ENCODE data around the gene ARID3B. TPM values are rescaled to one million over a fixed set of nuclear protein-coding genes. Genes with fewer than 3 reads are reported as not detected.

Gene ARID3B
- total RNA-seq, 1 experiment from 2014 or later = 12.7 TPM

GRCh38 chr15:74643665-74644204 lies 102.7 kb downstream of the ARID3B start:
- POLR2A ChIA-PET = no interaction called here
- no peak overlapping the region for H3K4me3 ChIP-seq (ENCODE audit: low read depth in 2 of 2, low read length in 2 of 2)
- no peak for TF ChIP-seq REST (IDR thresholded peaks at IDR 0.05; ENCODE audit: insufficient read depth in 1 of 2, low read depth in 2 of 2, low read length in 1 of 2)
- TF ChIP-seq POLR2AphosphoS5 (IDR thresholded peaks at IDR 0.05; ENCODE audit: low read depth, low read length) = no peak
- TF ChIP-seq TCF7L2 (IDR thresholded peaks at IDR 0.05; ENCODE audit: low read depth, low read length) = no peak
- no peak for TF ChIP-seq SIN3A (IDR thresholded peaks at IDR 0.05; ENCODE audit: borderline replicate concordance, insufficient read depth, low read depth, low read length)
- TF ChIP-seq CTCF (IDR thresholded peaks at IDR 0.05) = no peak
- no peak overlapping the region for H3K27ac ChIP-seq (ENCODE audit: low read length)
- intact Hi-C loops (cut with micrococcal nuclease; ENCODE audit: unreplicated experiment) (no loop called here), in situ Hi-C loops (cut with HindIII; ENCODE audit: low pct_unique_long_range_greater_than_20kb, low sequenced_read_pairs) (loop anchor here (25.0 kb wide), 1 partner anchor 119 kb away; no protein-coding TSS in a partner anchor)
- no peaks in the 10 kb centered on the region; the same call in 1 of the 2 replicates for H3K4me1 ChIP-seq (ENCODE audit: control insufficient read depth, insufficient read depth, low read length)
- no peaks in the 10 kb centered on the region for H3K9me3 ChIP-seq (ENCODE audit: control insufficient read depth, insufficient read depth, low read depth, low read length)
- H3K27me3 ChIP-seq (ENCODE audit: control insufficient read depth, insufficient read depth, low read length) = no peaks in the 10 kb centered on the region
- CTCF ChIA-PET = interaction anchor here (1.1 kb wide), 1 partner anchor 125 kb away, joined by 3 read pairs; no protein-coding TSS in a partner anchor
- ATAC-seq = no peak
- H3K36me3 ChIP-seq (ENCODE audit: control insufficient read depth, insufficient read depth, low read length) = no peaks in the 10 kb centered on the region
- no peak for DNase-seq (ENCODE audit: low read depth, low spot score)
- BruUV-seq (replicated peaks) = no TSS peak

- H3K4me1 ChIP-seq (ENCODE audit: control insufficient read depth, insufficient read depth, low read length) = no peaks in the 10 kb centered on the region; the same call in 1 of the 2 replicates
- BruUV-seq (replicated peaks) = no TSS peak
Measured at GRCh38 chr15:74646480-74646879, 105.5 kb downstream of the ARID3B start.

More at GRCh38 chr15:74646480-74646879, 105.5 kb downstream of the ARID3B start:
- DNase-seq (ENCODE audit: low read depth, low spot score) = no peak
- H3K4me3 ChIP-seq (ENCODE audit: low read depth in 2 of 2, low read length in 2 of 2) = no peak overlapping the region
- intact Hi-C loops (cut with micrococcal nuclease; ENCODE audit: unreplicated experiment) = no loop called here
- in situ Hi-C loops (cut with HindIII; ENCODE audit: low pct_unique_long_range_greater_than_20kb, low sequenced_read_pairs) = loop anchor here (25.0 kb wide), 1 partner anchor 116 kb away; no protein-coding TSS in a partner anchor
- no peak overlapping the region for H3K27ac ChIP-seq (ENCODE audit: low read length)
- H3K9me3 ChIP-seq (ENCODE audit: control insufficient read depth, insufficient read depth, low read depth, low read length) = no peaks in the 10 kb centered on the region
- no peaks in the 10 kb centered on the region for H3K27me3 ChIP-seq (ENCODE audit: control insufficient read depth, insufficient read depth, low read length)
- ChIA-PET POLR2A (no interaction called here), CTCF (interaction anchor here (0.6 kb wide), 1 partner anchor 114 kb away, joined by 3 read pairs; no protein-coding TSS in a partner anchor)
- no peaks in the 10 kb centered on the region for H3K36me3 ChIP-seq (ENCODE audit: control insufficient read depth, insufficient read depth, low read length)
- no peak for ATAC-seq
- no peak for TF ChIP-seq REST (IDR thresholded peaks at IDR 0.05; ENCODE audit: insufficient read depth in 1 of 2, low read depth in 2 of 2, low read length in 1 of 2)
- TF ChIP-seq POLR2AphosphoS5 (IDR thresholded peaks at IDR 0.05; ENCODE audit: low read depth, low read length) = no peak
- TF ChIP-seq CTCF (IDR thresholded peaks at IDR 0.05) = no peak
- no peak for TF ChIP-seq SIN3A (IDR thresholded peaks at IDR 0.05; ENCODE audit: borderline replicate concordance, insufficient read depth, low read depth, low read length)
- TF ChIP-seq TCF7L2 (IDR thresholded peaks at IDR 0.05; ENCODE audit: low read depth, low read length) = no peak

All from Panc1 (cell line).